ENCODE results near the gene JUP.

DNA sequence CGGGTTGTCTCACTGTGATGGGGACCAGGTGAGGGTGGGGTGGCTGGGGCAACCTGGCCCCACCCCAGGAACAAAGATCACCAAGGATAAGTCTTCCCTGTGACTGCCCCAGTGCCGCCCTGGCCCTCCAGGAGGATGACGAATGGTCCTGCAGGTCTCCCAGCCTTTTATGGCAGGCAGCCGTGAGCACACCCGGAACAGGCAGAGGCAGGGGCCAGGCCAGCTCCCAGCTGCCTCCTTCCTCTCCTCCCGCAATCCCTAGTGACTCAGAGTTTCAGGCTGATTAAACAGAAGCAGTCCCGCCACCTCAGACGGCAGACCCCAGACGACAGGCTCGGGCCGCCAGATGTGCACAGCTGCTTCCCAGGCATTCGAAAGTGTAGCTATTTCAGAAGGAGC, 13.3 kb downstream of the JUP start:
- TF ChIP-seq, protein P1, sequence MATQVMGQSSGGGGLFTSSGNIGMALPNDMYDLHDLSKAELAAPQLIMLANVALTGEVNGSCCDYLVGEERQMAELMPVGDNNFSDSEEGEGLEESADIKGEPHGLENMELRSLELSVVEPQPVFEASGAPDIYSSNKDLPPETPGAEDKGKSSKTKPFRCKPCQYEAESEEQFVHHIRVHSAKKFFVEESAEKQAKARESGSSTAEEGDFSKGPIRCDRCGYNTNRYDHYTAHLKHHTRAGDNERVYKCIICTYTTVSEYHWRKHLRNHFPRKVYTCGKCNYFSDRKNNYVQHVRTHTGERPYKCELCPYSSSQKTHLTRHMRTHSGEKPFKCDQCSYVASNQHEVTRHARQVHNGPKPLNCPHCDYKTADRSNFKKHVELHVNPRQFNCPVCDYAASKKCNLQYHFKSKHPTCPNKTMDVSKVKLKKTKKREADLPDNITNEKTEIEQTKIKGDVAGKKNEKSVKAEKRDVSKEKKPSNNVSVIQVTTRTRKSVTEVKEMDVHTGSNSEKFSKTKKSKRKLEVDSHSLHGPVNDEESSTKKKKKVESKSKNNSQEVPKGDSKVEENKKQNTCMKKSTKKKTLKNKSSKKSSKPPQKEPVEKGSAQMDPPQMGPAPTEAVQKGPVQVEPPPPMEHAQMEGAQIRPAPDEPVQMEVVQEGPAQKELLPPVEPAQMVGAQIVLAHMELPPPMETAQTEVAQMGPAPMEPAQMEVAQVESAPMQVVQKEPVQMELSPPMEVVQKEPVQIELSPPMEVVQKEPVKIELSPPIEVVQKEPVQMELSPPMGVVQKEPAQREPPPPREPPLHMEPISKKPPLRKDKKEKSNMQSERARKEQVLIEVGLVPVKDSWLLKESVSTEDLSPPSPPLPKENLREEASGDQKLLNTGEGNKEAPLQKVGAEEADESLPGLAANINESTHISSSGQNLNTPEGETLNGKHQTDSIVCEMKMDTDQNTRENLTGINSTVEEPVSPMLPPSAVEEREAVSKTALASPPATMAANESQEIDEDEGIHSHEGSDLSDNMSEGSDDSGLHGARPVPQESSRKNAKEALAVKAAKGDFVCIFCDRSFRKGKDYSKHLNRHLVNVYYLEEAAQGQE (IDR thresholded peaks at IDR 0.05; ENCODE audit: low read depth) = no peak
- TF ChIP-seq CEBPB (IDR thresholded peaks at IDR 0.05) (no peak), TAF1 (IDR thresholded peaks at IDR 0.05; ENCODE audit: low read depth) (no peak), RAD21 (IDR thresholded peaks at IDR 0.05; ENCODE audit: low read depth) (no peak; the same call in 1 of the 2 replicates), FOXM1 (IDR thresholded peaks at IDR 0.05; ENCODE audit: borderline replicate concordance, low read depth) (no peak), EGR1 (IDR thresholded peaks at IDR 0.05) (no peak), CREB1 (IDR thresholded peaks at IDR 0.05; ENCODE audit: low read depth) (no peak)
- TF ChIP-seq, protein P2, sequence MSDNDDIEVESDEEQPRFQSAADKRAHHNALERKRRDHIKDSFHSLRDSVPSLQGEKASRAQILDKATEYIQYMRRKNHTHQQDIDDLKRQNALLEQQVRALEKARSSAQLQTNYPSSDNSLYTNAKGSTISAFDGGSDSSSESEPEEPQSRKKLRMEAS (IDR thresholded peaks at IDR 0.05) = peak; percentile 16; the same call in 1 of the 2 replicates
